Liver (tissue), 9 donors: ENCODE measurements around the gene AJAP1. TPM values are rescaled to one million over a fixed set of nuclear protein-coding genes. Genes with fewer than 3 reads are reported as not detected.

ENCODE experiments used
- DNase-seq: peaks from one replicate; pipeline ENCODE4 v3.0.0-alpha.2; 2017; ENCODE audit warnings: low spot score
- H3K27ac ChIP-seq, 2 donors: one replicate each; pipeline ENCODE4 v1.7.0; 2013; ENCODE audit warnings: inconsistent platforms in 2 of 2, low read length in 2 of 2, control low read depth in 1 of 2, low read depth in 1 of 2, mild to moderate bottlenecking in 1 of 2
- H3K27me3 ChIP-seq, 4 donors: one replicate each; pipeline versions ENCODE4 v1.6.1 to v1.7.0; 2013; ENCODE audit warnings: low read length in 3 of 4, inconsistent platforms in 1 of 4, mild to moderate bottlenecking in 1 of 4, moderate library complexity in 1 of 4; ENCODE audit not compliant: control insufficient read depth in 4 of 4, insufficient read depth in 4 of 4
- H3K36me3 ChIP-seq, 4 donors: one replicate each; pipeline versions ENCODE4 v1.6.1 to v1.7.0; 2013; ENCODE audit warnings: low read length in 3 of 4, mild to moderate bottlenecking in 3 of 4, low read depth in 1 of 4, moderate library complexity in 1 of 4; ENCODE audit not compliant: control insufficient read depth in 4 of 4, insufficient read depth in 3 of 4
- H3K4me1 ChIP-seq, 4 donors: one replicate each; pipeline versions ENCODE4 v1.6.1 to v1.7.0; 2013; ENCODE audit warnings: low read length in 3 of 4, mild to moderate bottlenecking in 3 of 4, moderate library complexity in 1 of 4; ENCODE audit not compliant: control insufficient read depth in 4 of 4, insufficient read depth in 4 of 4
- H3K4me3 ChIP-seq, 3 donors: one replicate each; pipeline versions ENCODE4 v1.6.1 to v1.7.0; 2013; ENCODE audit warnings: low read length in 3 of 3, control low read depth in 1 of 3, low read depth in 1 of 3, mild to moderate bottlenecking in 1 of 3
- H3K9ac ChIP-seq, 2 donors: one replicate each; pipeline ENCODE4 v1.7.0; 2013; ENCODE audit warnings: low read length in 2 of 2, mild to moderate bottlenecking in 2 of 2, moderate library complexity in 2 of 2, control low read depth in 1 of 2, low read depth in 1 of 2
- H3K9me3 ChIP-seq, 4 donors: one replicate each; pipeline versions ENCODE4 v1.6.1 to v1.7.0; 2013; ENCODE audit warnings: low read length in 3 of 4; ENCODE audit not compliant: control insufficient read depth in 4 of 4
- EGR1 ChIP-seq, 2 donors: IDR thresholded peaks; 2 replicates each; pipeline ENCODE4 v1.6.1; 2016 to 2018; ENCODE audit warnings: antibody characterized with exemption in 2 of 2, low read depth in 2 of 2
- HNF4A ChIP-seq, 2 donors: conservative IDR thresholded peaks; 2 replicates each; pipeline ENCODE4 v1.6.1; 2016; ENCODE audit warnings: antibody characterized with exemption in 2 of 2, mild to moderate bottlenecking in 2 of 2
- HNF4G ChIP-seq: IDR thresholded peaks from 2 replicates; pipeline ENCODE4 v1.6.1; 2016; ENCODE audit warnings: antibody characterized with exemption
- JUND ChIP-seq, 2 donors: IDR thresholded peaks; 2 replicates each; pipeline ENCODE4 v1.6.1; 2016; ENCODE audit warnings: antibody characterized with exemption in 2 of 2
- NR2F2 ChIP-seq: IDR thresholded peaks from 2 replicates; pipeline ENCODE4 v1.6.1; 2016; ENCODE audit warnings: antibody characterized with exemption
- RAD21 ChIP-seq, 2 donors: IDR thresholded peaks; 2 replicates each; pipeline ENCODE4 v1.6.1; 2016; ENCODE audit warnings: antibody characterized with exemption in 2 of 2, mild to moderate bottlenecking in 2 of 2
- RXRA ChIP-seq, 2 donors: IDR thresholded peaks; 2 replicates each; pipeline ENCODE4 v1.6.1; 2017 to 2018; ENCODE audit warnings: antibody characterized with exemption in 2 of 2, mild to moderate bottlenecking in 1 of 2
- SP1 ChIP-seq: IDR thresholded peaks from 2 replicates; pipeline ENCODE4 v1.6.1; 2018; ENCODE audit warnings: antibody characterized with exemption, mild to moderate bottlenecking
- TAF1 ChIP-seq: conservative IDR thresholded peaks from 2 replicates; pipeline ENCODE4 v1.6.1; 2016; ENCODE audit warnings: antibody characterized with exemption, mild to moderate bottlenecking
- YY1 ChIP-seq: IDR thresholded peaks from 2 replicates; pipeline ENCODE4 v1.6.1; 2016; ENCODE audit warnings: antibody characterized with exemption, mild to moderate bottlenecking
- WGBS: extraction: QIAGEN DNeasy Blood & Tissue Kit; methylation state at CpG from one replicate; pipeline ENCODE4 v1.1.7; 2013; 5-methylcytosine and 5-hydroxymethylcytosine counted together
- polyA plus RNA-seq, 2 donors: library from polyadenylated mRNA; stranded (reverse) in 1 of 2; unstranded in 1 of 2; fragments of 200-250 nt in 1 of 2; fragments of >200 nt in 1 of 2; fragmentation: Nextera tagmentation in 1 of 2; extraction: Ambion mirVana in 1 of 2; gene quantifications; one replicate each; pipeline versions ENCODE4 v1.2.1 to v1.2.3, GENCODE V29; 2013 to 2015
- total RNA-seq, 2 donors: library from RNA; depleted of rRNA; stranded (reverse); fragments of >200 nt; gene quantifications; one replicate each; pipeline ENCODE4 v1.2.3, GENCODE V29; 2014
- TF ChIP-seq, protein P1 (sequence below): IDR thresholded peaks from 2 replicates; pipeline ENCODE4 v1.6.1; 2016; ENCODE audit warnings: antibody characterized with exemption
- TF ChIP-seq, protein P2 (sequence below): IDR thresholded peaks from 2 replicates; pipeline ENCODE4 v1.6.1; 2016; ENCODE audit warnings: antibody characterized with exemption, mild to moderate bottlenecking
- TF ChIP-seq, protein P3 (sequence below): fragments of 150-350 bp; IDR thresholded peaks from 2 replicates; pipeline ENCODE4 v1.5.1; 2017; ENCODE audit warnings: improper control_type of control experiment, low read depth, low read length; ENCODE audit not compliant: missing input control
- TF ChIP-seq, protein P4 (sequence below): IDR thresholded peaks from 2 replicates; pipeline ENCODE4 v1.6.1; 2016; ENCODE audit warnings: antibody characterized with exemption
- TF ChIP-seq, protein P5 (sequence below): IDR thresholded peaks from 2 replicates; pipeline ENCODE4 v1.6.1; 2016; ENCODE audit warnings: antibody characterized with exemption
- donor health status: healthy.
- donor health status: healthy.
- donor health status: healthy.
- donor health status: healthy.
- donor health status: healthy.

Gene AJAP1
- total and polyA plus RNA-seq, 4 donors, result under 0.01 to 0.21 (median 0.08) TPM; not detected in 1

DNA sequence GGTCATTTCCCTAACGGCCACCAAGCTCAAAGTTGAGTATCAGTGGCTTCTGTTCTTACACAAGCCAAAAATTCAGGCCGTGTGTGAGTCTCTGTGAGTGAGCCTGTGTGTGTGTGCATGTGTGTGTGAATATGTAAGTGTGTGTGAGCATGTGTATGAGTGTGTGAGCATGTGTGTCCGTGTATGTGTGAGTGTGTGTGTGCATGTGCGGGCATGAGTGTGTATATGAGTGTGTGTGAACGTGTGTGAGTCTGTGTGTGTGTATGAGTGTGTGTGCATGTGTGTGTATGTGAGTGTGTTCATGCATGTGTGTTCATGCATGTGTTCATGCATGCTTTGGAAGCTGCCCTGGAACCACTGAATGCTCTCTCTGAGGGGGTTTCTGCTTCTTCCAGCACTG, 105.7 kb downstream of the AJAP1 start:
- Histone ChIP-seq H3K9me3 (peaks cover 0 to 2% (median 0%) of the 10 kb centered on the region in 4 donors), H3K27me3 (no peaks in the 10 kb centered on the region), H3K4me1 (no peaks in the 10 kb centered on the region), H3K4me3 (no peak overlapping the region), H3K9ac (no peak overlapping the region), H3K36me3 (no peaks in the 10 kb centered on the region), H3K27ac (no peak overlapping the region)
- no peak for DNase-seq
- 72% methylated on average over 5 of the region's 5 CpGs for WGBS
- TF ChIP-seq, protein P1, sequence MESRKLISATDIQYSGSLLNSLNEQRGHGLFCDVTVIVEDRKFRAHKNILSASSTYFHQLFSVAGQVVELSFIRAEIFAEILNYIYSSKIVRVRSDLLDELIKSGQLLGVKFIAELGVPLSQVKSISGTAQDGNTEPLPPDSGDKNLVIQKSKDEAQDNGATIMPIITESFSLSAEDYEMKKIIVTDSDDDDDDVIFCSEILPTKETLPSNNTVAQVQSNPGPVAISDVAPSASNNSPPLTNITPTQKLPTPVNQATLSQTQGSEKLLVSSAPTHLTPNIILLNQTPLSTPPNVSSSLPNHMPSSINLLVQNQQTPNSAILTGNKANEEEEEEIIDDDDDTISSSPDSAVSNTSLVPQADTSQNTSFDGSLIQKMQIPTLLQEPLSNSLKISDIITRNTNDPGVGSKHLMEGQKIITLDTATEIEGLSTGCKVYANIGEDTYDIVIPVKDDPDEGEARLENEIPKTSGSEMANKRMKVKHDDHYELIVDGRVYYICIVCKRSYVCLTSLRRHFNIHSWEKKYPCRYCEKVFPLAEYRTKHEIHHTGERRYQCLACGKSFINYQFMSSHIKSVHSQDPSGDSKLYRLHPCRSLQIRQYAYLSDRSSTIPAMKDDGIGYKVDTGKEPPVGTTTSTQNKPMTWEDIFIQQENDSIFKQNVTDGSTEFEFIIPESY, result no peak
- TF ChIP-seq YY1, result no peak
- TF ChIP-seq HNF4A (conservative IDR thresholded peaks at IDR 0.05), result no peak
- TF ChIP-seq EGR1 (IDR thresholded peaks at IDR 0.05; ENCODE audit: low read depth in 2 of 2), result no peak
- TF ChIP-seq, protein P2, sequence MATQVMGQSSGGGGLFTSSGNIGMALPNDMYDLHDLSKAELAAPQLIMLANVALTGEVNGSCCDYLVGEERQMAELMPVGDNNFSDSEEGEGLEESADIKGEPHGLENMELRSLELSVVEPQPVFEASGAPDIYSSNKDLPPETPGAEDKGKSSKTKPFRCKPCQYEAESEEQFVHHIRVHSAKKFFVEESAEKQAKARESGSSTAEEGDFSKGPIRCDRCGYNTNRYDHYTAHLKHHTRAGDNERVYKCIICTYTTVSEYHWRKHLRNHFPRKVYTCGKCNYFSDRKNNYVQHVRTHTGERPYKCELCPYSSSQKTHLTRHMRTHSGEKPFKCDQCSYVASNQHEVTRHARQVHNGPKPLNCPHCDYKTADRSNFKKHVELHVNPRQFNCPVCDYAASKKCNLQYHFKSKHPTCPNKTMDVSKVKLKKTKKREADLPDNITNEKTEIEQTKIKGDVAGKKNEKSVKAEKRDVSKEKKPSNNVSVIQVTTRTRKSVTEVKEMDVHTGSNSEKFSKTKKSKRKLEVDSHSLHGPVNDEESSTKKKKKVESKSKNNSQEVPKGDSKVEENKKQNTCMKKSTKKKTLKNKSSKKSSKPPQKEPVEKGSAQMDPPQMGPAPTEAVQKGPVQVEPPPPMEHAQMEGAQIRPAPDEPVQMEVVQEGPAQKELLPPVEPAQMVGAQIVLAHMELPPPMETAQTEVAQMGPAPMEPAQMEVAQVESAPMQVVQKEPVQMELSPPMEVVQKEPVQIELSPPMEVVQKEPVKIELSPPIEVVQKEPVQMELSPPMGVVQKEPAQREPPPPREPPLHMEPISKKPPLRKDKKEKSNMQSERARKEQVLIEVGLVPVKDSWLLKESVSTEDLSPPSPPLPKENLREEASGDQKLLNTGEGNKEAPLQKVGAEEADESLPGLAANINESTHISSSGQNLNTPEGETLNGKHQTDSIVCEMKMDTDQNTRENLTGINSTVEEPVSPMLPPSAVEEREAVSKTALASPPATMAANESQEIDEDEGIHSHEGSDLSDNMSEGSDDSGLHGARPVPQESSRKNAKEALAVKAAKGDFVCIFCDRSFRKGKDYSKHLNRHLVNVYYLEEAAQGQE, result no peak
- no peak for TF ChIP-seq SP1
- no peak for TF ChIP-seq HNF4G

DNA sequence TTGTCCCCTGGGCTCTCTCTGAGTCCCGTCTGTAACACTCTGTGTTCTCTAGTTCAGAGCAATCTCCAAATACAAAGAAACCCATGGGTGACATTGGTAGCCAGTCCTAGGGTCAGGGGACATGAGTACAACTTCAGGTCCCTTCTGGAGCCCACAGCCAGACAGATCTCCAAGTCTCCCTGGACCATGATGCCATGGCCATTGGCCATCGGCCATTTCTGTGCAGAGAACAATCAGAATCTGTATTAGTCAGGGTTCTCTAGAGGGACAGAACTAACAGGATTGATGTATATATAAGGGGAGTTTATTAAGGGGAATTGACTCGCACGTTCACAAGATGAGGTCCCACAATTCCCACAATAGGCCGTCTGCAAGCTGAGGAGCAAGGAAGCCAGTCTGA, 106.9 kb downstream of the AJAP1 start:
- peaks cover 0 to 2% (median 0%) of the 10 kb centered on the region in 4 donors for H3K9me3 ChIP-seq
- no peaks in the 10 kb centered on the region for H3K4me1 ChIP-seq
- H3K27me3 ChIP-seq, result no peaks in the 10 kb centered on the region
- TF ChIP-seq YY1, result no peak
- no peak for TF ChIP-seq RAD21 (IDR thresholded peaks at IDR 0.05)
- no peak for TF ChIP-seq NR2F2
- TF ChIP-seq EGR1 (IDR thresholded peaks at IDR 0.05; ENCODE audit: low read depth in 2 of 2), result no peak
- H3K36me3 ChIP-seq, result no peaks in the 10 kb centered on the region
- no peak overlapping the region for H3K4me3 ChIP-seq
- no peak for DNase-seq
- WGBS, result 83% methylated on average over 5 of the region's 5 CpGs
- H3K27ac ChIP-seq, result no peak overlapping the region
- H3K9ac ChIP-seq, result no peak overlapping the region

DNA sequence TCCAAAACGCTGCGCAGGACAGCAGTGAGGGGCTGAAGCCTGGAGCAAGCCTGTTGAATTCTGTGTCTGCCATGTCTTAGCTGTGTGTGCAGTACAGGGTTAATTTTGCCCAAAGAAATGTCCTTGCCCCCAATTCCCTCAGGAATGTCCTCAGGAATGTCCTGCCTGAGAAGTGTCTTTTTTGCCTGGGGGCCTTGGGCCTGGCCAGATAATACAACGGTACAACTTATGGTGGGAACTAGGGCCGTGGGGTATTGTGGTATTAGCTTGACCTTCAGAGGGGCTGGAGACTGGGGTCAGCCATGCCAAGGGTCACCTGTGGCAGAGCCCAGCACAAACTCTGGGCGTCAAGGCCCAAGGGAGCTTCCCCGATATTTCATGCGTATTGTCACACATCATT, 107.7 kb downstream of the AJAP1 start:
- Histone ChIP-seq H3K9ac (no peak overlapping the region), H3K27ac (no peak overlapping the region), H3K4me1 (no peaks in the 10 kb centered on the region), H3K9me3 (peaks cover 0 to 2% (median 0%) of the 10 kb centered on the region in 4 donors), H3K36me3 (no peaks in the 10 kb centered on the region), H3K27me3 (no peaks in the 10 kb centered on the region), H3K4me3 (no peak overlapping the region)
- 77% methylated on average over 7 of the region's 7 CpGs for WGBS
- TF ChIP-seq EGR1 (IDR thresholded peaks at IDR 0.05; ENCODE audit: low read depth in 2 of 2), result no peak
- TF ChIP-seq YY1, result no peak
- TF ChIP-seq RXRA (IDR thresholded peaks at IDR 0.05), result no peak
- no peak for TF ChIP-seq HNF4A (conservative IDR thresholded peaks at IDR 0.05)
- TF ChIP-seq, protein P3, sequence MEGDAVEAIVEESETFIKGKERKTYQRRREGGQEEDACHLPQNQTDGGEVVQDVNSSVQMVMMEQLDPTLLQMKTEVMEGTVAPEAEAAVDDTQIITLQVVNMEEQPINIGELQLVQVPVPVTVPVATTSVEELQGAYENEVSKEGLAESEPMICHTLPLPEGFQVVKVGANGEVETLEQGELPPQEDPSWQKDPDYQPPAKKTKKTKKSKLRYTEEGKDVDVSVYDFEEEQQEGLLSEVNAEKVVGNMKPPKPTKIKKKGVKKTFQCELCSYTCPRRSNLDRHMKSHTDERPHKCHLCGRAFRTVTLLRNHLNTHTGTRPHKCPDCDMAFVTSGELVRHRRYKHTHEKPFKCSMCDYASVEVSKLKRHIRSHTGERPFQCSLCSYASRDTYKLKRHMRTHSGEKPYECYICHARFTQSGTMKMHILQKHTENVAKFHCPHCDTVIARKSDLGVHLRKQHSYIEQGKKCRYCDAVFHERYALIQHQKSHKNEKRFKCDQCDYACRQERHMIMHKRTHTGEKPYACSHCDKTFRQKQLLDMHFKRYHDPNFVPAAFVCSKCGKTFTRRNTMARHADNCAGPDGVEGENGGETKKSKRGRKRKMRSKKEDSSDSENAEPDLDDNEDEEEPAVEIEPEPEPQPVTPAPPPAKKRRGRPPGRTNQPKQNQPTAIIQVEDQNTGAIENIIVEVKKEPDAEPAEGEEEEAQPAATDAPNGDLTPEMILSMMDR, result no peak
- TF ChIP-seq, protein P1, result no peak
- no peak for TF ChIP-seq TAF1
- TF ChIP-seq, protein P4, sequence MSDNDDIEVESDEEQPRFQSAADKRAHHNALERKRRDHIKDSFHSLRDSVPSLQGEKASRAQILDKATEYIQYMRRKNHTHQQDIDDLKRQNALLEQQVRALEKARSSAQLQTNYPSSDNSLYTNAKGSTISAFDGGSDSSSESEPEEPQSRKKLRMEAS, result no peak
- TF ChIP-seq, protein P5, sequence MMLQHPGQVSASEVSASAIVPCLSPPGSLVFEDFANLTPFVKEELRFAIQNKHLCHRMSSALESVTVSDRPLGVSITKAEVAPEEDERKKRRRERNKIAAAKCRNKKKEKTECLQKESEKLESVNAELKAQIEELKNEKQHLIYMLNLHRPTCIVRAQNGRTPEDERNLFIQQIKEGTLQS, result no peak
- no peak for TF ChIP-seq HNF4G
- TF ChIP-seq RAD21 (IDR thresholded peaks at IDR 0.05), result no peak
- TF ChIP-seq JUND (IDR thresholded peaks at IDR 0.05), result no peak
- DNase-seq, result no peak
